NCI-H2196 (cell line): ENCODE results near the gene BTNL8.

ENCODE experiments used
- DNase-seq: peaks from one replicate; lab custom pipeline; 2025; ENCODE audit not compliant: unreplicated experiment; lab: John Stamatoyannopoulos, UW

Gene BTNL8

GRCh38 chr5:180898621-180899246 is at the start of gene BTNL8:
BTNL8 (plus strand) TSS chr5:180899159; CDS start chr5:180899311, 152 bp downstream.
- DNase-seq: no peak

GRCh38 chr5:180849827-180850226 is 49.1 kb upstream of the BTNL8 start:
- no peak for DNase-seq

- no peak for DNase-seq
These were observed 48.4 kb upstream of the BTNL8 start for GRCh38 chr5:180850434-180851078.

GRCh38 chr5:180852495-180852894 is 46.5 kb upstream of the BTNL8 start:
- DNase-seq: no peak

GRCh38 chr5:180853121-180853847 is 45.7 kb upstream of the BTNL8 start:
- no peak for DNase-seq

GRCh38 chr5:180853848-180854176 is 45.1 kb upstream of the BTNL8 start:
- DNase-seq: no peak

- no peak for DNase-seq
These were observed 40.4 kb upstream of the BTNL8 start for GRCh38 chr5:180858586-180858985.

- DNase-seq: no peak
These were observed 38.6 kb upstream of the BTNL8 start for GRCh38 chr5:180860273-180860886.

GRCh38 chr5:180860887-180861822 is 37.8 kb upstream of the BTNL8 start, which contains the start of gene ZFP62:
ZFP62 (minus strand) TSS chr5:180861276; CDS start chr5:180861219, 57 bp downstream.
- peak; percentile 96 for DNase-seq

- DNase-seq: no peak
These were observed 36.3 kb upstream of the BTNL8 start for GRCh38 chr5:180862645-180863044.

GRCh38 chr5:180865981-180866695 is 32.8 kb upstream of the BTNL8 start:
- DNase-seq: no peak

GRCh38 chr5:180866985-180867384 is 32.0 kb upstream of the BTNL8 start:
- no peak for DNase-seq

GRCh38 chr5:180868960-180869359 is 30.0 kb upstream of the BTNL8 start:
- DNase-seq: peak; percentile 90

GRCh38 chr5:180869587-180869986 is 29.4 kb upstream of the BTNL8 start:
- DNase-seq: no peak

- DNase-seq: no peak
These were observed 28.5 kb upstream of the BTNL8 start for GRCh38 chr5:180870276-180871068.

GRCh38 chr5:180872419-180872818 is 26.5 kb upstream of the BTNL8 start:
- DNase-seq: no peak

GRCh38 chr5:180873615-180874520 is 25.1 kb upstream of the BTNL8 start:
- DNase-seq: no peak
